ENCODE measurements around the gene FCHSD2. TPM values are rescaled to one million over a fixed set of nuclear protein-coding genes. Genes with fewer than 3 reads are reported as not detected.

FCHSD2 gene
- total and polyA plus RNA-seq, 2 of the 13 experiments (the other 11 are each of a cell fraction or from before 2014, with no cell fraction given) = 20.5 to 24.8 TPM

GRCh38 chr11:73024639-73025038, 117.5 kb downstream of the FCHSD2 start (continued):
- TF ChIP-seq HINFP (CRISPR knock-in tag; IDR thresholded peaks at IDR 0.05; ENCODE audit: low read depth) (no peak), BORCS8-MEF2B (CRISPR knock-in tag; IDR thresholded peaks at IDR 0.05) (no peak), ZNF230 (CRISPR knock-in tag; IDR thresholded peaks at IDR 0.05) (no peak)

GRCh38 chr11:73019996-73020395, 122.1 kb downstream of the FCHSD2 start:
- ATAC-seq (peak; percentile 91), DNase-seq (ENCODE audit: low spot score) (peak; percentile 79), FAIRE-seq (peak; percentile 80)
- intact Hi-C loops (cut with micrococcal nuclease; ENCODE audit: unreplicated experiment) = no loop called here
- ChIA-PET POLR2A (no interaction called here), CTCF (ENCODE audit: low intra/inter-chr PET ratio, low total read pairs) (no interaction called here)
- Histone ChIP-seq H3K4me1 (ENCODE audit: insufficient read depth, low read length) (peaks cover 16% of the 10 kb centered on the region), H3K27ac (ENCODE audit: extremely low read length, insufficient read depth, low read length) (peak overlapping the region; percentile 9), H3K79me2 (ENCODE audit: insufficient read depth, low read length) (peaks cover 38% of the 10 kb centered on the region), H4K20me1 (ENCODE audit: insufficient read depth, low read length) (peaks cover 9% of the 10 kb centered on the region; the same call in 1 of the 2 replicates), H3K9ac (ENCODE audit: insufficient read depth, low read depth, low read length) (no peak overlapping the region), H2AFZ (ENCODE audit: low read length) (no peak overlapping the region), H3K27me3 (ENCODE audit: control insufficient read depth in 1 of 2, insufficient read depth in 2 of 2, low read length in 2 of 2) (no peaks in the 10 kb centered on the region), H3K4me3 (replicated peaks in 1 of 3; ENCODE audit: insufficient read depth in 1 of 3, low read depth in 2 of 3, low read length in 3 of 3) (no peak overlapping the region), H3K36me3 (replicated peaks in 1 of 2; ENCODE audit: control insufficient read depth in 1 of 2, insufficient read depth in 2 of 2, low read length in 2 of 2) (peaks cover 0 to 5% of the 10 kb centered on the region in 2 experiments; a peak in 3 of 5 replicates), H3K4me2 (ENCODE audit: low read depth, low read length) (no peak overlapping the region), H3K9me3 (ENCODE audit: low read length) (peaks cover 7% of the 10 kb centered on the region; the same call in 1 of the 2 replicates)
- BruUV-seq (replicated peaks) = no TSS peak
- 32% methylated on average over 1 of the region's 1 CpG for WGBS (ENCODE audit: low lambda C conversion rate)
- in situ Hi-C loops (cut with HindIII; ENCODE audit: extremely low pct_ligation_motif_present, low pct_unique_long_range_greater_than_20kb) = no loop called here
- peak; percentile 11; the same call in 1 of the 2 replicates for TF ChIP-seq TCF7 (IDR thresholded peaks at IDR 0.05; ENCODE audit: low read depth)
- peak in 1 of 2 experiments; percentile 37; a peak in 1 of 4 replicates for TF ChIP-seq EP300 (IDR thresholded peaks at IDR 0.05; ENCODE audit: low read depth in 2 of 2, low read length in 2 of 2)
- no peak for TF ChIP-seq EP300 (CRISPR knock-in tag; IDR thresholded peaks at IDR 0.05; ENCODE audit: borderline replicate concordance)
- no peak for TF ChIP-seq SOX13 (IDR thresholded peaks at IDR 0.05)
- peak in 1 of 2 experiments; percentile 75; a peak in 2 of 4 replicates for TF ChIP-seq SOX13 (CRISPR knock-in tag; conservative IDR thresholded peaks at IDR 0.05 in 1 of 2, IDR thresholded peaks at IDR 0.05 in 1 of 2)
- 0 out of 2 replicates have a peak, but pooled peaks have one; percentile 25 for TF ChIP-seq HMG20A (CRISPR knock-in tag; IDR thresholded peaks at IDR 0.05; ENCODE audit: borderline replicate concordance)
- peak; percentile 29; the same call in 1 of the 2 replicates for TF ChIP-seq HNF4A (CRISPR knock-in tag; IDR thresholded peaks at IDR 0.05)
- peak; percentile 79 for TF ChIP-seq RXRB (CRISPR knock-in tag; IDR thresholded peaks at IDR 0.05; ENCODE audit: borderline replicate concordance)
- peak; percentile 59; the same call in 1 of the 2 replicates for TF ChIP-seq HNF4G (IDR thresholded peaks at IDR 0.05; ENCODE audit: borderline replicate concordance, low read depth, low read length)
- TF ChIP-seq HNF4G (CRISPR knock-in tag; IDR thresholded peaks at IDR 0.05; ENCODE audit: borderline replicate concordance, low read depth) = no peak
- TF ChIP-seq ZFAT (CRISPR knock-in tag; conservative IDR thresholded peaks at IDR 0.05) = no peak
- TF ChIP-seq NR2F2 (IDR thresholded peaks at IDR 0.05; ENCODE audit: borderline replicate concordance, low read depth) = peak; percentile 53; the same call in 1 of the 2 replicates
- TF ChIP-seq ZFP91 (CRISPR knock-in tag; IDR thresholded peaks at IDR 0.05; ENCODE audit: borderline replicate concordance) = no peak
- TF ChIP-seq PPARG (CRISPR knock-in tag; conservative IDR thresholded peaks at IDR 0.05) = peak; percentile 95
- TF ChIP-seq ELF3 (CRISPR knock-in tag; IDR thresholded peaks at IDR 0.05) = peak; percentile 23; the same call in 1 of the 2 replicates
